Gastrocnemius medialis (tissue), 4 donors: ENCODE results near the gene SMIM45.
A peak's percentile ranks its signal among the peaks of the same experiment; 100 is the strongest.

Experiments
- ATAC-seq, 2 donors: fragments of 150-250 bp; one replicate each; pipeline ENCODE4 v1.9.1; 2016
- DNase-seq, 2 donors: peaks; one replicate each; pipeline ENCODE4 v3.0.0-alpha.2; 2019
- H3K27ac ChIP-seq, 4 donors: fragments of 200-600 bp; sonication (generic); 1 replicate in 1 of 4; 2 replicates in 3 of 4; pipeline ENCODE4 v1.5.1; 2016 to 2018; ENCODE audit warnings: mild to moderate bottlenecking in 2 of 4, moderate library complexity in 1 of 4
- H3K27me3 ChIP-seq, 3 donors: fragments of 200-600 bp; sonication (generic) in 2 of 3; 1 replicate in 1 of 3; 2 replicates in 2 of 3; pipeline versions ENCODE4 v1.5.1 to v1.6.0; 2016 to 2019; ENCODE audit warnings: mild to moderate bottlenecking in 1 of 3, moderate library complexity in 1 of 3
- H3K36me3 ChIP-seq, 2 donors: fragments of 200-600 bp; sonication (generic) in 1 of 2; one replicate each; pipeline ENCODE4 v1.5.1; 2017 to 2018
- H3K4me1 ChIP-seq, 2 donors: fragments of 200-600 bp; sonication (generic) in 1 of 2; one replicate each; pipeline ENCODE4 v1.5.1; 2016 to 2017; ENCODE audit warnings: mild to moderate bottlenecking in 2 of 2
- H3K4me3 ChIP-seq, 4 donors: fragments of 200-600 bp; sonication (generic) in 3 of 4; 1 replicate in 1 of 4; 2 replicates in 3 of 4; pipeline ENCODE4 v1.5.1; 2016 to 2019; ENCODE audit warnings: mild to moderate bottlenecking in 2 of 4
- H3K9me3 ChIP-seq, 3 donors: fragments of 200-600 bp; sonication (generic) in 2 of 3; 1 replicate in 1 of 3; 2 replicates in 2 of 3; pipeline ENCODE4 v1.5.1; 2016 to 2019
- POLR2A ChIP-seq, 2 donors: fragments of 450-650 bp; IDR thresholded peaks; one replicate each; pipeline ENCODE4 v1.6.1; 2017; ENCODE audit warnings: antibody characterized with exemption in 2 of 2, mild to moderate bottlenecking in 2 of 2, moderate library complexity in 2 of 2
- in situ Hi-C, 4 donors: fragments of 200-750 bp; cut with MboI; loops; one replicate each; pipeline versions ENCODE4 v1.15.0 to v1.8.0; 2017; ENCODE audit warnings: low sequenced_read_pairs in 4 of 4
- intact Hi-C: fragments of 100-400 bp; cut with DNase I; formaldehyde crosslinking; loops from one replicate; pipeline ENCODE4 v1.15.1; 2023; ENCODE audit warnings: low total_unique reads
- TF ChIP-seq, protein P1 (sequence below), 5 experiments: fragments of 450-650 bp in 3 of 5; fragments of 200-600 bp in 2 of 5; sonication (generic) in 2 of 5; IDR thresholded peaks in 4 of 5; conservative IDR thresholded peaks in 1 of 5; 1 replicate in 4 of 5; 2 replicates in 1 of 5; pipeline ENCODE4 v1.5.1; 2016 to 2019; ENCODE audit warnings: antibody characterized with exemption in 5 of 5, mild to moderate bottlenecking in 3 of 5, moderate library complexity in 3 of 5

The SMIM45 gene

DNA sequence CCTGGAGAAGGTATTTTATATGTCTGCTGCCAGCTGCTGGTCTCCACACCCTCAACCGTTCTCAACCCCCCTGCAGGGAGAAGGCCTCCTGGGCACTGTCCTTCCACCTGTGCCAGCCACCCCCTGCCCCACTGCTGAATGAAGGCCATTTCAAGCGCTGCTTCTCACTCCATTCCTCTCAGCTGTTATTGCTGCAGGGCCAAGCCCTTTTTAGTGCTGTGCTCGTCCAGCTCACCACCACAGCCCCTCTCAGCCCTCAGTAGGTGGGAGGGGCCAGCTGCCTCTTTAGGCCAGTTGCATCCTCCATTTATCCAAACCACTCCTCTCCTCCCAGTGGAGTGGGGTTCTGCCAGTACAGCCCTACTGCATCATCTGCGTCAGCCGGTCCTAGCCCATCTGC, 44.9 kb downstream of the SMIM45 start:
- TF ChIP-seq, protein P1, sequence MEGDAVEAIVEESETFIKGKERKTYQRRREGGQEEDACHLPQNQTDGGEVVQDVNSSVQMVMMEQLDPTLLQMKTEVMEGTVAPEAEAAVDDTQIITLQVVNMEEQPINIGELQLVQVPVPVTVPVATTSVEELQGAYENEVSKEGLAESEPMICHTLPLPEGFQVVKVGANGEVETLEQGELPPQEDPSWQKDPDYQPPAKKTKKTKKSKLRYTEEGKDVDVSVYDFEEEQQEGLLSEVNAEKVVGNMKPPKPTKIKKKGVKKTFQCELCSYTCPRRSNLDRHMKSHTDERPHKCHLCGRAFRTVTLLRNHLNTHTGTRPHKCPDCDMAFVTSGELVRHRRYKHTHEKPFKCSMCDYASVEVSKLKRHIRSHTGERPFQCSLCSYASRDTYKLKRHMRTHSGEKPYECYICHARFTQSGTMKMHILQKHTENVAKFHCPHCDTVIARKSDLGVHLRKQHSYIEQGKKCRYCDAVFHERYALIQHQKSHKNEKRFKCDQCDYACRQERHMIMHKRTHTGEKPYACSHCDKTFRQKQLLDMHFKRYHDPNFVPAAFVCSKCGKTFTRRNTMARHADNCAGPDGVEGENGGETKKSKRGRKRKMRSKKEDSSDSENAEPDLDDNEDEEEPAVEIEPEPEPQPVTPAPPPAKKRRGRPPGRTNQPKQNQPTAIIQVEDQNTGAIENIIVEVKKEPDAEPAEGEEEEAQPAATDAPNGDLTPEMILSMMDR (IDR thresholded peaks at IDR 0.05 in 4 of 5, conservative IDR thresholded peaks at IDR 0.05 in 1 of 5), result no peak
- no peak for TF ChIP-seq POLR2A (IDR thresholded peaks at IDR 0.05)
- Histone ChIP-seq H3K4me1 (no peaks in the 10 kb centered on the region), H3K36me3 (no peaks in the 10 kb centered on the region), H3K27me3 (peaks cover 0 to 6% (median 5%) of the 10 kb centered on the region in 3 donors), H3K27ac (no peak overlapping the region), H3K9me3 (no peaks in the 10 kb centered on the region), H3K4me3 (no peak overlapping the region)
- in situ Hi-C loops, result no loop called here
- ATAC-seq (no peak), DNase-seq (no peak)
- intact Hi-C loops, result no loop called here

DNA sequence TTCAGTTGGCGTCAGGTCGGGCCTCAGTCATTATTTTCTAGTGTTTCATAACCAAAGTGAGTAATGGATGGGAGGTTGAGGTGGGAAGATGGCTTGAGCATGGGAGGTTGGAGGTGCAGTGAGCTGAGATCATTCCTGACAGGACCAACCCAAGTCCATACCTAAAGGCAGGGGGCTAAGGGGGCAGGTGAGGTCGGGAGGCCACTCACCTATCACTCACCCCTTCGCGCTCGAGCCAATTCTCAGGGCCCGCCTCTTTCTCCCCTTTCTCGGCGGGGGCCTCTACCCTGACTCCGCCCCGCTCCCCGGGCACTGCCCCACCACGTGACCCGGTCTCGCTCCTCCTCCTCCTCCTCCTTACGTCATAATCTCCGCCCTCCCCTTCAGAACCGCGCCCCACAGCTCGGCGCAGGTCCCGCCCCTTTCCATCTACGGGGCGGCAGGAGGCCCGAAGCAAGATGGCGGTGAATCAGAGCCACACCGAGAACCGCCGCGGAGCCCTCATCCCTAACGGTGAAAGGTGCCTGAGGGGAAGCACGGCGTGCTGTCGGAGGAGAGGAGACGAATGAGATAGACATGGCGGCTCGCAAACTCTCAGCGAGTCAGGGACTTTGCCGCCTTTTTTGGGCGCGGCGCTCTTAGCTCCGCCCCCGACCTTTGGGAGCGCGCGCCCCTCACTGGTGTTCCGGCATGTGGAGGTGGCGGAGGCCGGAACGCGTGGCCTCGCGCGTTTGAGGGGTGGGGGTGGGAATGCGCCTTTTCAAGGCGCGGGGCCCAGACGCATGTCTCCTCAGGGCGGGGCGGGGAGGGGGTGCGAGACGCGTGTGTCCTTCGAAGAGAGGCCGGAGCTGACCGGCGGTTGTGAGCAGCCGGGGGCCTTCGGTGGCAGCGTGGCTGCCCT, 46.7 kb downstream of the SMIM45 start, which contains the start of gene WBP2NL:
Gene WBP2NL (plus strand): TSS at position 428 of the 901 bp plus-strand sequence. CDS start 31 bp downstream, at position 459.
- intact Hi-C loops, result no loop called here
- in situ Hi-C loops, result no loop called here

DNA sequence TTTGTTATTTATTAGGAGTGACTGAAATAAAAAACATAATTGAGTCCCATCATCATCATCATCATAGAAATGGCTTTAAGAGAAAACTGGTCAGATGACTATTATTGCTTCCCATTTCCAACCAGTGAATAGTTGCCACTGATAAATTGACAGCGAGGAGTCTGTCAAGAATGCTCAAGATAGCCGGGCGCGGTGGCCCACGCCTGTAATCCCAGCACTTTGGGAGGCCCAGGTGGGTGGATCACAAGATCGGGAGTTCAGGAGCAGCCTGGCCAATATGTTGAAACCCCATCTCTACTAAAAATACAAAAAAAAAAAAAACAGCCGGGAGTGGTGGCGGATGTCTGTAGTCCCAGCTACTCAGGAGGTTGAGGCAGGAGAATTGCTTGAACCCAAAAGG, 48.5 kb downstream of the SMIM45 start:
- Histone ChIP-seq H3K36me3 (no peaks in the 10 kb centered on the region), H3K4me1 (no peaks in the 10 kb centered on the region), H3K4me3 (no peak overlapping the region), H3K27ac (no peak overlapping the region), H3K9me3 (no peaks in the 10 kb centered on the region), H3K27me3 (peaks cover 0 to 6% (median 5%) of the 10 kb centered on the region in 3 donors)
- TF ChIP-seq POLR2A (IDR thresholded peaks at IDR 0.05), result no peak
- TF ChIP-seq, protein P1 (IDR thresholded peaks at IDR 0.05 in 4 of 5, conservative IDR thresholded peaks at IDR 0.05 in 1 of 5), result no peak
- ATAC-seq, result no peak
- intact Hi-C loops (no loop called here), in situ Hi-C loops (no loop called here)
- DNase-seq, result no peak

More for the DNA sequence above, 46.7 kb downstream of the SMIM45 start, which contains the start of gene WBP2NL:
- ATAC-seq (peak; percentile 77 to 86), DNase-seq (peak; percentile 59 to 70)
- H3K27ac ChIP-seq, result peak within 1 kb of the TSS; percentile 45 to 59 (median 55)
- no peaks in the 10 kb centered on the region for H3K9me3 ChIP-seq
- H3K4me1 ChIP-seq, result no peaks in the 10 kb centered on the region
- peaks cover 0 to 6% (median 5%) of the 10 kb centered on the region in 3 donors for H3K27me3 ChIP-seq
- H3K36me3 ChIP-seq, result no peaks in the 10 kb centered on the region
- peak in 1 of 2 donors; percentile 23 for TF ChIP-seq POLR2A (IDR thresholded peaks at IDR 0.05)
- TF ChIP-seq, protein P1 (IDR thresholded peaks at IDR 0.05 in 4 of 5, conservative IDR thresholded peaks at IDR 0.05 in 1 of 5), result no peak
- H3K4me3 ChIP-seq, result peak within 1 kb of the TSS; percentile 46 to 66 (median 57)

DNA sequence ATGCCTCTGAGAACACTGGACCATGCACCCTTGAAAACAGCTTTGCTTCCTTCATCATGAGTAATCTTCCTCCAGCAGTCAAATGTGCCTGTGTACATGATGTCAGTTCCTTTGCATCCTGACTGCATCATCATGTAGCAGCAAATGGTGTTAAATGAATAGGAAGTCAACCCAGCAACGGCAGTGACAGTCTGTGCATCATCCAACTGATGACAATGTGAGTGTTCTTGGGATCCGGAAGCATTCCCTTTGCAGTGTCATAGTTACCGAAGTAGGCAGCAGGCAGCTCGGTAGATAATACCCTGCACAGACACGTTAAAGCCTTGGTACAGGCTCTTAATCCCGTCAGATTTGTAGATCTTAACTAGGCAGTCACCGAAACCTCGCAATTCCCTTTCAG, 49.2 kb downstream of the SMIM45 start:
- intact Hi-C loops (no loop called here), in situ Hi-C loops (no loop called here)
- H3K4me3 ChIP-seq, result no peak overlapping the region
- H3K4me1 ChIP-seq, result no peaks in the 10 kb centered on the region
- peaks cover 0 to 6% (median 5%) of the 10 kb centered on the region in 3 donors for H3K27me3 ChIP-seq
- no peaks in the 10 kb centered on the region for H3K36me3 ChIP-seq
- ATAC-seq (no peak), DNase-seq (no peak)
- no peak overlapping the region for H3K27ac ChIP-seq
- TF ChIP-seq, protein P1 (IDR thresholded peaks at IDR 0.05 in 4 of 5, conservative IDR thresholded peaks at IDR 0.05 in 1 of 5), result no peak
- no peak for TF ChIP-seq POLR2A (IDR thresholded peaks at IDR 0.05)
- H3K9me3 ChIP-seq, result no peaks in the 10 kb centered on the region
